ENCODE measurements around the gene RNF222.
"Not testable (repeated sequence)": the region's sequence is repeated elsewhere in the genome, so short reads cannot be mapped to it uniquely, and the experiment has no call there.

RNF222 gene

DNA sequence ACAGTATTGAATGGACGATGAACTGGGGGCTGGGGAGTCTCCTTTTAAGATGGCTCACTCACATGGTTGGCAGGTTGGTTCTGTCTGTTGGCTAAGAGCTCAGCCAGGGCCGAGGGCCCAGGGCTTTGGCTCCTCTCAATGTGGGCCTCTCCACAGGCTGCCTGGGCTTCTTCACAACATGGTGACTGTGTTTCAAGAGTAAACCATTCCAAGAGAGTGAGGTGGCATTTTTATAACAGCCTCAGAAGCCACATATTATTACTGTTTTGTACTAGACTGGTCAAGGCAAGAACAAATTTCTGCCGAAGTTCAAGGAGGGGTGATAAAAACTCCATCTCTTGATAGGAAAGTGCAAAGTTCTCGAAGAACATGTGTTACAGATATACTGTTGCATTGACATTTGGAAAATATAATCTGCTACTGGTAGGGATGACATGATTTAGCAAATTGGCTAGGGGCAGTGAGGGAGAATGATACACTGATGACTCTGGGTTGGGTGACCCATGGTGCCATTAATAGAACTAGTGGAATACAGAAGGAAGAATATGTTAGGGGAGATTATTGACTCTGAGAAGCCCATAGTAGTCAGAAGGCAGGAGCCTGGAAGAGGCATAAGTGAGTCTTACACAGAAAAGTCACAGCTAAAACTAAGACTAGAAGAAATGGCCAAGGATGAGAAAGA, 34.8 kb downstream of the RNF222 start:
- Histone ChIP-seq H3K4me3 (no peak overlapping the region), H3K36me3 (replicated peaks) (no peaks in the 10 kb centered on the region), H3K27me3 (ENCODE audit: low read depth) (no peaks in the 10 kb centered on the region), H3K9me3 (no peaks in the 10 kb centered on the region), H3K4me1 (peaks cover 10% of the 10 kb centered on the region)
- DNase-seq (ENCODE audit: low spot score in 2 of 2): no peak
- in situ Hi-C loops (cut with MboI; ENCODE audit: low sequenced_read_pairs): no loop called here

DNA sequence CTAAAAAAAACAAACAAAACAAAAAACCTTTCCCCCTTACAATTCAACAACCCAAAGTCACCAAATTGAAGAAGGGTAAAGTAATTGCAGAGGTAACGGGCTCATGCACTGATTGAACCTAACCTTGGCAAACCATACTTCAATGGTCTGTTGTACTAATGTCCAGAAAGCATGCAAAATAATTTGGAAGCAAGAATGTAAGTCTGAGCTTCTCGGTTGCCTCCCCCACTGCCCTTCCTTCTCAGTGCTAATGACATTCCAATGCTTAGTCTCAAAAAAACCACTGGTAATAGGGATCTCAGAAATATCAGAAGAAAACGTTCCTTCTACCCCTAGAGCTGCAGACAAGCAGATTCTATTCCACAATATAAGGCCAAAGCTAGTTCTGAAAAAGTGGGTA, 36.9 kb downstream of the RNF222 start:
- in situ Hi-C loops (cut with MboI; ENCODE audit: low sequenced_read_pairs): no loop called here
- no peak overlapping the region for H3K4me3 ChIP-seq
- no peaks in the 10 kb centered on the region for H3K9me3 ChIP-seq
- no peak for DNase-seq (ENCODE audit: low spot score in 2 of 2)
- H3K4me1 ChIP-seq: peaks cover 10% of the 10 kb centered on the region
- no peaks in the 10 kb centered on the region for H3K27me3 ChIP-seq (ENCODE audit: low read depth)
- H3K36me3 ChIP-seq (replicated peaks): no peaks in the 10 kb centered on the region

DNA sequence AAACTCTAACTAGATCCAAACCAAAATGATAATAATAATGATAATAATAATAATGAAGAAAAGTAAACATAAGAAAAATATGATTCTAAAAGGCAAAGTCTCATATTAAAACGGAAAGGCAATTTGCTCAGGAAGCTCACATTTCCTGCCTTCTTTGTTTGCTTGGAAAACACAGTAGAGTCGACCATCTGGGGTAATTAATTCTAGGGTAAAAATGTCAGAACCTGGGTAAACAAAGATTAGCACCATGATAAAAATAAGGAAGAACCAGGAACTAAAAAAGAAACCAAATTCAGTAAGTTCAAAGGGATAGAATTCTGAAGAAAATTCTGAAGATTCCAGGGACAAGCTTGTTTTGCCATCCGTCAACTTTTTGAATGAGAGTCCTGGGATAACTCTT, 37.4 kb downstream of the RNF222 start:
- no peak for DNase-seq (ENCODE audit: low spot score in 2 of 2)
- in situ Hi-C loops (cut with MboI; ENCODE audit: low sequenced_read_pairs): no loop called here
- H3K36me3 ChIP-seq (replicated peaks): no peaks in the 10 kb centered on the region
- peaks cover 15% of the 10 kb centered on the region for H3K4me1 ChIP-seq
- no peak overlapping the region for H3K4me3 ChIP-seq
- no peaks in the 10 kb centered on the region for H3K27me3 ChIP-seq (ENCODE audit: low read depth)
- no peaks in the 10 kb centered on the region for H3K9me3 ChIP-seq

DNA sequence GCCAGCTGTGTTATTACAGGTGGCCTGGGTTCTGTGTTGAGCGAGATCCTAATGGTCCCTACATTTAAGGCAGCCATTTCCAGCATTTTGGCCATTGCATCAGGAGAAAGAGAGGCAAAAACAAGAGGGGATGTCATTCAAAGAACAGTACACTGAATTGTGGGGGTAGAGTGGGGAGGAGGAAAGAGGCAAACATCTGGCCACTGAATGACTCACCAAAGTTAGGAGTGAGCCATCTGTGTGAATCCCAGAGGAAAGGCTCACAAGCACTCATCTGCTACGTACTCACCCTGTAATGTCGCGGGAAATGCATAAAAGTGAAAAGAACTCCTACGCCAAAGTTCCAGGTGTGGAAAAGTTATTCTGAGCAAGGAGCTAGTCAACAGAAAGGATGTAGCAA, 37.9 kb downstream of the RNF222 start:
- in situ Hi-C loops (cut with MboI; ENCODE audit: low sequenced_read_pairs): no loop called here
- Histone ChIP-seq H3K9me3 (no peaks in the 10 kb centered on the region), H3K4me1 (peaks cover 20% of the 10 kb centered on the region), H3K27me3 (ENCODE audit: low read depth) (no peaks in the 10 kb centered on the region), H3K36me3 (replicated peaks) (no peaks in the 10 kb centered on the region), H3K4me3 (no peak overlapping the region)
- DNase-seq (ENCODE audit: low spot score in 2 of 2): no peak

DNA sequence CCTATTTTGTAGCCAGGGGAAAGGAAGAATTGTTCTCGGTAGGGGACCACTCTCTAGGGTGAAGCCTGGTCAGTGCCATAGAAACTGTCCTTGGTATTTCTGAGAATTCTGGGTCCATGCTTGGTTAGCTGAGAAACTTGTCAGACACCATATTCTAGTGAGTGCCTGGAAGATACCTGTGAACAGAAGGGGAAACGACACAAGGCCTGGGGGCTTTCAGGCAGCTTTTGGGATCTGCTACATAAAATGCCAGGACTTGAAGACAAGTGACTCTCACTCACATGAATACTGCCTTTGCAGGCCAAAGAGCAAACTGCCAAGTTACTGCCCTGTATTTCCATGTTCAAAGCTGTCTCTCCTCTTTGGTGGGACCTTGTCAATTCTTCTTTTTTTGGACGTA, 39.7 kb downstream of the RNF222 start:
- H3K27me3 ChIP-seq (ENCODE audit: low read depth): no peaks in the 10 kb centered on the region
- H3K4me3 ChIP-seq: no peak overlapping the region
- H3K4me1 ChIP-seq: peaks cover 34% of the 10 kb centered on the region
- no peaks in the 10 kb centered on the region for H3K9me3 ChIP-seq
- no peak for DNase-seq (ENCODE audit: low spot score in 2 of 2)
- H3K36me3 ChIP-seq (replicated peaks): no peaks in the 10 kb centered on the region
- in situ Hi-C loops (cut with MboI; ENCODE audit: low sequenced_read_pairs): no loop called here

DNA sequence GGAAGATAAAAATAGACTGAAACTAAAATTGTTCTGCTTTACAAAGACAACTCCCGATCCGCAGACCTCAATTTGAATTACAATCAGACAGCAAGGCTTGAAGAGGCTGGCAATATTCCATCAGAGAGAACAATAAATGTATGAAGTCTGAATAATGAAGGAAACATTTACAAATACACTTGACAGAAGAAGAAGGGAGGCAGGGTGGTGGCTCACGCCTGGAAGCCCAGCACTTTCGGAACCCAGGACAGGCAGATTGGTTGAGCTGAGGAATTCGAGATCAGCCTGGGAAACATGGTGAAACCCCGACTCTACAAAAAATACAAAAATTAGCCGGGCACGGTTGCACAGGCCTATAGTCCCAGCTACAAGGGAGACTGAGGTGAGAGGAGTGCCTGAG, 43.4 kb downstream of the RNF222 start:
- Histone ChIP-seq H3K27me3 (ENCODE audit: low read depth) (no peaks in the 10 kb centered on the region), H3K9me3 (no peaks in the 10 kb centered on the region), H3K4me3 (no peak overlapping the region; the same call in 1 of the 2 replicates), H3K36me3 (replicated peaks) (no peaks in the 10 kb centered on the region), H3K4me1 (peaks cover 29% of the 10 kb centered on the region)
- in situ Hi-C loops (cut with MboI; ENCODE audit: low sequenced_read_pairs): no loop called here
- peak; percentile 81 to 98 for DNase-seq (ENCODE audit: low spot score in 2 of 2)

DNA sequence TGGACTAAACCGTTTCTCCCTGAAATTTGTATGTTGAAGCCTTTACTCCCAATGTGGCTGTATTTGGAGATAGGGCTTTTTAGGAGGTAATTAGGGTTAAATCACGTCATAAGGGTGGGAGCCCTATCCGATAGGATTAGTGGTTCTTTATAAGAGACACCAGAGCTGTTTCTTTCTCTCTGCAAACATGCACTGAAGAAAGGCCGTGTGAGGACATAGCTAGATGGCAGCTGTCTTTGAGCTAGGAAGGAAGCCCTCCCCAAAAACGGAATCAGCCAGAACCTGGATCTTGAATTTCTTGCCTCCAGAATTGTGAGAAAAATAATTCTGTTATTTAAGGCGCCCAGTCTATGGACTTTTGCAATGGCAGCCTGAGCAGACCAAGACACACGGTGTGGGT, 43.9 kb downstream of the RNF222 start:
- H3K9me3 ChIP-seq: no peaks in the 10 kb centered on the region
- peak; percentile 58 to 73 for DNase-seq (ENCODE audit: low spot score in 2 of 2)
- no peaks in the 10 kb centered on the region for H3K36me3 ChIP-seq (replicated peaks)
- no peaks in the 10 kb centered on the region for H3K27me3 ChIP-seq (ENCODE audit: low read depth)
- no peak overlapping the region for H3K4me3 ChIP-seq
- in situ Hi-C loops (cut with MboI; ENCODE audit: low sequenced_read_pairs): no loop called here
- H3K4me1 ChIP-seq: peaks cover 29% of the 10 kb centered on the region

DNA sequence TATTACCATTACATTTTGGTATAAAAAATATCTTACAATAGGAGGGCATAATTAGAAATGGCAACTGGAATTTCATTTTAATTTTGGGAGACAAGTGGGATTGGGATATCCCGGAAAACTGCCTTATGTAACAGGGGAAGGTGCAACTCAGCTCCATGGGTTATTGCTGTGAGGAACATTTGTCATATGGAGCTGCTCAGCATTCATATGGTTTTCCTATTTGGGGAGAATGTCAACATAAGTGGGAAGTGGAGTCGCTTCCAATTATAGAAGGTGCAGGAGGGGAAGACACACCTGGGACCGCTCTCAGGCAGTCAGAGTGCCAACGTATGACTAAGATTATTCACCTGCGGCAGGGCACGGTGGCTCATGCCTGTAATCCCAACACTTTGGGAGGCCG, 47.3 kb downstream of the RNF222 start:
- in situ Hi-C loops (cut with MboI; ENCODE audit: low sequenced_read_pairs): no loop called here
- no peaks in the 10 kb centered on the region for H3K36me3 ChIP-seq (replicated peaks)
- H3K4me1 ChIP-seq: peaks cover 25% of the 10 kb centered on the region
- no peaks in the 10 kb centered on the region for H3K9me3 ChIP-seq
- no peak overlapping the region for H3K4me3 ChIP-seq
- no peaks in the 10 kb centered on the region for H3K27me3 ChIP-seq (ENCODE audit: low read depth)
- no peak for DNase-seq (ENCODE audit: low spot score in 2 of 2)

DNA sequence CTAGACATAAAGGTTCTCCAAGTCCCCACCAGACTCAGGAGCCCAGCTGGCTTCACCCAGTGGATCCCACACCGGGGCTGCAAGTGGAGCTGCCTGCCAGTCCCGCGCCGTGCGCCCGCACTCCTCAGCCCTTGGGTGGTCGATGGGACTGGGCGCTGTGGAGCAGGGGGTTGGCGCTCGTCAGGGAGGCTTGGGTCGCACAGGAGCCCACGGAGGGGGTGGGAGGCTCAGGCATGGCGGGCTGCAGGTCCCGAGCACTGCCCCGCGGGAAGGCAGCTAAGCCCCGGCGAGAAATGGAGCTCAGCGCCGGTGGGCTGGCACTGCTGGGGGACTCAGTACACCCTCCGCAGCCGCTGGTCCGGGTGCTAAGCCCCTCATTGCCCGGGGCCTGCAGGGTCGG, 50.6 kb downstream of the RNF222 start:
- H3K4me1 ChIP-seq: not testable (repeated sequence)

DNA sequence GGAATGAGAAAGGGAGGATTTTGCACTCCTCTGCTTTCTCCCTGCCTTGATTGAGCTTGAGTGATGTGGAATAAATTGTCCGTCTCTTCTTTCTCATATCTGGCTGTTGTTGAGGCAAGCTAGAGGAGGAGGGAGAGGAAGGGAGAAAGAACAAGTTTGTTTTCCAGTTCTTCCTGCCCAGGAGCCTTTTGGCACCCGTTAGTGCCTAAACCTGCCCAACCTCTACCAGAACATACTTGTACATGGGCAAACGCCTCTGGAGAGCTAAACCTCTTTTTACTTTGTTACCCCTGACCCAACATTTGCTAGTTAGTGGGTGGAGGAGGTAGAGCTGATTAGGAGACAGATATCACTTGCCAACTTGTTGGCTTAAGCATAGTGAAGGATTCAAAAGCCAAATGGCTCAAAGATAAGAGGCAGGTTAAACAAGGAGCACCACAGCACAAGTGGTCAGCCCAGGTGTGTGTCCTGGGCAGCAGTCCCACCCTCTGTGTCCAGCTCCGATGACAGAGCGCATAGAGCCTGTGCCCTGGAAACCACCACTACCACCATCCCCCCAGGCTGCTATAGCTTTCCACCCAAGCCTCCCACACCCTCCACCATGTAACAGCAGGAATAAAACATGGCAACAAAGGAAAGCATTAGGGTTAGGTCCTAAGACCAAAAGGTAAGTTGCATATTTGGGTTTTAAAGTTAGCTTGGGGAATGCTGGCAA, 51.5 kb downstream of the RNF222 start:
- Histone ChIP-seq H3K36me3 (replicated peaks) (no peaks in the 10 kb centered on the region), H3K4me3 (no peak overlapping the region), H3K9me3 (no peaks in the 10 kb centered on the region), H3K4me1 (peaks cover 3% of the 10 kb centered on the region; the same call in 1 of the 2 replicates), H3K27me3 (ENCODE audit: low read depth) (no peaks in the 10 kb centered on the region)
- in situ Hi-C loops (cut with MboI; ENCODE audit: low sequenced_read_pairs): no loop called here
- no peak for DNase-seq (ENCODE audit: low spot score in 2 of 2)

More for the DNA sequence above, 50.6 kb downstream of the RNF222 start:
- H3K36me3 ChIP-seq (replicated peaks); H3K27me3 ChIP-seq (ENCODE audit: low read depth); H3K9me3 ChIP-seq; DNase-seq (ENCODE audit: low spot score in 2 of 2); in situ Hi-C loops (cut with MboI; ENCODE audit: low sequenced_read_pairs); H3K4me3 ChIP-seq: not testable (repeated sequence)

DNA sequence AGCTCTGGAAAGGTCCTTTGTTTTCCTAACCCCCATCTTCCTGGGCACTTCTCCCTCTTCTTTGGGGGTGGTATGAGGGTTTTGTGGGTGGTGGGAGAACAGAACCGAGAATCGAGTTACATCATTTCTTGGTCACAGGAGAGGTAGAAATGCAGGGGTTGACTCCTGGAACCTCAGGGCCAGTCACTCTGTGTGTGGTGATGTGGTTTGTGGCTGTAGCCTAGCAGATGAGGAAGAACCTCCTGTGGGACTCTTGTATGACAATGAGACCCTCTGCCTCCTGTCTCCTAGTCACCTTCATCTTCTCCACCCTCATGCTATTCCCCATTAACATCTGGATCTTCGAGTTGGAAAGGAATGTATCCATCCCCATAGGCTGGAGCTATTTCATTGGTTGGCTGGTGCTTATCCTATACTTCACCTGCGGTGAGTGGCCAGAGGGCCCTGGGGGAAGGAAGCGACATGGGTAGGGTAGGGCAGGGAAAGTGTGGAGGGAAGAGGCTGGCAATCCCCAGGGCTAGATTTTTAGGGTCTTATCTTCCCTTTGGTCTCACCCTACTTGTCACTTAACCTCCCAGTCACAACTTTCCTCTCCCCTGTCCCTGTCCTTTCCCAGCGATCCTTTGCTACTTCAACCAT, 52.5 kb downstream of the RNF222 start:
- Histone ChIP-seq H3K36me3 (replicated peaks) (no peaks in the 10 kb centered on the region), H3K4me1 (peaks cover 4% of the 10 kb centered on the region; the same call in 1 of the 2 replicates), H3K9me3 (no peaks in the 10 kb centered on the region), H3K4me3 (no peak overlapping the region), H3K27me3 (ENCODE audit: low read depth) (no peaks in the 10 kb centered on the region)
- in situ Hi-C loops (cut with MboI; ENCODE audit: low sequenced_read_pairs): no loop called here
- no peak for DNase-seq (ENCODE audit: low spot score in 2 of 2)

DNA sequence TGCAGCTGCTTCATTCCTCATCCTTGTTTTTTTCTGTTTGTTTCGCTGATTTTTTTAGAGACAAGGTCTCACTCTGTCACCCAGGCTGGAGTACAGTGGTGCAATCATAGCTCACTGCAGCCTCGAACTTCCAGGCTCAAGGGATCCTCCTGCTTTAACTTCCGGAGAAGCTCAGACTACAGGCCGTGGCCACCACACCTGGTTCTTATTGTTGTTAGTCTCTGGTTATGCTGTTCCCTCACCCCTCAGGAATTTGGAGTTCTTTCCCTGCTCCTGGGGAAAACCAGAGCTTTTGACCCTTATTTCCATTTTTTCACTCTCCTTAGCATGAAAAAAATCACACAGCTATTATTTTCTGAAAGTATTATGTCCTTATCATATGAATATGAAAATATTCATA, 56.2 kb downstream of the RNF222 start:
- no peak overlapping the region for H3K4me3 ChIP-seq
- DNase-seq (ENCODE audit: low spot score in 2 of 2): peak in 1 of 2 experiments; percentile 22
- H3K9me3 ChIP-seq: no peaks in the 10 kb centered on the region
- peaks cover 14% of the 10 kb centered on the region for H3K4me1 ChIP-seq
- H3K27me3 ChIP-seq (ENCODE audit: low read depth): no peaks in the 10 kb centered on the region
- in situ Hi-C loops (cut with MboI; ENCODE audit: low sequenced_read_pairs): no loop called here
- no peaks in the 10 kb centered on the region for H3K36me3 ChIP-seq (replicated peaks)
